ENCODE data around the gene FOXN1. TPM values are rescaled to one million over a fixed set of nuclear protein-coding genes. Genes with fewer than 3 reads are reported as not detected.
"Not testable (repeated sequence)": the region's sequence is repeated elsewhere in the genome, so short reads cannot be mapped to it uniquely, and the experiment has no call there.

Gene FOXN1
- polyA plus RNA-seq, 1 donor from 2014 or later: not detected

DNA sequence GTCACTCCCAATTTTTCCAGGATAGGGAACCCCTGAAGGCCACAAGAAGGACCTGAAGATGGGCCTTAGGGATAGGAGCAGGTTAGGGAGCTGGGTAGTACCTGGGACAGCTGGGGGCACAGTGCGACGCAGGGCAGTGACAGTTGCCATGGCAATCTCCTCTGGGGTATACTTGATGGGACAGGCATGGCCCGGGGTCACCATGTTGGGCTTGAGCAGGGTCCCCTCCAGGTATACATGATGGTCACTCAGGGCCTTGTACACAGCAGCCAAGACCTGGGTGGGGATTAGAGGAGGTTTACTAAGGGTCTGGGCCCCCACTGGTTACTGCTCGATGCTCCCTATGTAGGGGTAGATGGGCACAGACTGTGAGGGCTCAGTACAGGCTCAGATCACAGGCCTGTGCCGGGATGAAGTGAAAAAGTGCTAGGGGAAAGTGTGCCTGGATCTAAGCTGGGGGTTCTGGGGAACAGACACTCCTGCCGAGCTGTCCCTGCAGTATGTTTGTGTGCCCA is 67.9 kb downstream of the FOXN1 start:
- Mint-ChIP-seq H3K4me1 (peaks cover 24 to 38% (median 27%) of the 10 kb centered on the region in 3 donors), H3K9me3 (no peaks in the 10 kb centered on the region), H3K27me3 (no peaks in the 10 kb centered on the region), H3K27ac (no peak overlapping the region), H3K36me3 (no peaks in the 10 kb centered on the region), H3K4me3 (peak overlapping the region in 3 of 4 donors; percentile 41 to 99 (median 54))

DNA sequence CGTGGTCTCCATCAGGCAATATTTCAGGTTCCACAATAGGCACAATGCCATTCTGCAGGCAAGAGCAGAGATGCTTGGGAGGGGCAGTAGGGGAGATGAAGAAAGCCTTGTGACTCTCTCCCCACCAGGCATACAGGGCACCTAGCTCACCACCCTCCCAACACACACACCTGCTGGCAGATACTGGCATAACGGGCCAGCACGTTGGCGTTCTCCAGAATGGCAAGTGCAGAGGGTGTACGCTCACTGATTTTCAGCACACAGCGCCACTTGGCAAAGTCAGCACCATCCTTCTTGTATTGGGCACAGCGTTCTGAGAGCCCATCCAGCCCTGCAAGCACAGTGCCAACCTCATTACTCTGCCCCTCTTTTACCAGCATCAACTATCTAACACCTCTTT is 68.4 kb downstream of the FOXN1 start:
- Mint-ChIP-seq H3K4me3 (peak overlapping the region in 3 of 4 donors; percentile 41 to 99 (median 54)), H3K27me3 (no peaks in the 10 kb centered on the region), H3K9me3 (no peaks in the 10 kb centered on the region), H3K36me3 (no peaks in the 10 kb centered on the region), H3K4me1 (peaks cover 22 to 35% (median 25%) of the 10 kb centered on the region in 3 donors), H3K27ac (no peak overlapping the region)

DNA sequence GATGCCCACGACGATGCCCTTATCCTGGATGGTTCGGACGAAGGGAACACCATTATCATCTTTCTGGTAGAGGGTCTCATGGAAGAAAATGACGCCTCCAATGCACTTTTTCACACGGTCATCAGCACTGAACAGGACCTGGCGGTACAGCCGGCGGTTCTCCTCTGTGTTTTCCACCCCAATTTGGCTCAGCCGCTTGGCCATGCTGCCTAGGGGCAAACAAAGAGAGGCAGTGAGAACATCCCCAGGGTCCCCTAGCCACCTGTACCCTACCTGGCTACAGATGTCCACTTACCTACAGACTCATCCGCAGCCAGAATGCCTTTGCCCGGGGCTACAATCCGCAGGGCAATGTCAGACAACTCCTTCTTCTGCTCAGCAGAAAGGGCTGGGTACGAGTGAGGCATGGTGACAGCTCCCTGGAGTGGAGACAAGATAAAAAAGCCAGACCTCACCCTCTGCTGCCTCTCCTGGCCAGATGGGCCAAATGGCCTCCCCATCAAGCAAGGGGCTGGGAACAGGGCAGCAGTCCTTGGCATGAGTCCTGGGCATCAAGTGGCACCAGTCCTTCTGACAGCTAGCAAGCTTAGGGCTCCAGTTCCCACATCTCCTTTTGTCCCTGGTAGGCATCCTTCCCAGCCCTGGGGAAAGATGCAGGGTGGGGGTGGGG is 69.1 kb downstream of the FOXN1 start:
- no peak overlapping the region for H3K27ac Mint-ChIP-seq
- peaks cover 17 to 28% (median 20%) of the 10 kb centered on the region in 3 donors for H3K4me1 Mint-ChIP-seq
- no peaks in the 10 kb centered on the region for H3K9me3 Mint-ChIP-seq
- H3K36me3 Mint-ChIP-seq: no peaks in the 10 kb centered on the region
- no peaks in the 10 kb centered on the region for H3K27me3 Mint-ChIP-seq
- H3K4me3 Mint-ChIP-seq: peak overlapping the region in 1 of 4 donors; percentile 99

DNA sequence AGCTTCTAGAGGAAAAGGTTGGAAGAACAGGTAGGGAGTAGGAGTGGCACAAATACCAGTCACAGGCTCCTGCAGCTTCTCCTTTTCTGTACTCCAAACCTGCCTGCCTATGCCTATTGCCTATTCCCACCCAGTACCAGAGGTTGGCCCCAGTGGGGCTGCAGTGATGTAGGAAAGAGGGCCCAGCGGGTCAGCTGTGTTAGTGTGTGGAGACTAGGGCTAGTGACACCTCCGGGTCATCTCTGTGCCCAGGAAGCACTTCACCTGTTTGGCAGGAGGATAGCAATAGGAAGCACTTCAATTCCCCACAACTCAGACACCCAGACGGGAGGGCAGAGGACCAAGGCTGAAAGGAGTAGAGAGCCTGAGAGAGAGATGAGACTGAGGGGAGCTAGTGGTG is 69.9 kb downstream of the FOXN1 start:
- H3K36me3 Mint-ChIP-seq, H3K9me3 Mint-ChIP-seq, H3K27me3 Mint-ChIP-seq, H3K27ac Mint-ChIP-seq: not testable (repeated sequence)
- H3K4me3 Mint-ChIP-seq: peak overlapping the region; percentile 49 to 96 (median 85)
- peaks cover 13 to 22% (median 15%) of the 10 kb centered on the region in 3 donors for H3K4me1 Mint-ChIP-seq

DNA sequence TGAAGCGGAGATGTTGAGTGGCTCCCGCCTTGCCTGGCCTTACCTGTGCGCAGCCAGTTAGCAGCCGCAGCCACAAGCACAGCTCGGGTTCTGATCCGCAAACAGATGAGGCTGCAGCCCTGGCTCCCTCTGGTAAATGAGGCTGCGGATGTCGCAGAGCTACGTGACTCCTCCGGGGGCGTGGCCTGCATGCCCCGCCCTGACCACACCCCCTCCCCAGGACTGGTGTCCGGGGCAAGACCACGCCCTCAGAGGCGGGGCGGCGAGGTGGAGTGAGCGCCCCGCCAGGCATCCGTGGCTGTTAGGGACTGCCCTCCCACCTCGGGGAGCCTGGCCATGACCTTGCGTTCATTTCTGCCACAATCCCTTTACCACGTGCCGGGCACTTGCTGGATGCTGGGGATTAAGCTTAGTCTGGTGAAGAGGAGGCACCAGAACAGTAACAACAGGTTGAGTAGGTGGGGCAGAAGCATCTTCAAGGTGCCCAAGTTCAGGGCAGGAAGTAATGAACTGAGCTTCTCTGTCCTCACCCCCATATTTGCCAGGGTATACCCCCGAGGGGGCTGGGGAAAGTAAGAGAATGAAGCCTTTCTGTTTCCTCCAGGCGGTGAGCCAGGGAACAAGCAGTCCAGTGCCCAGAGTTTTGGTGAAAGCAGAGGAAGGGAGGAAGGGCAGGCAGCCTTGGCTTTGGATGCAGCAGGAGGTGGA is 70.8 kb downstream of the FOXN1 start, which contains the start of gene ALDOC:
TSS of gene ALDOC (minus strand) at position 138 of the 708 bp plus-strand sequence. CDS start 1,363 bp downstream, outside the sequence.
- Mint-ChIP-seq H3K27me3 (no peaks in the 10 kb centered on the region), H3K4me1 (peaks cover 11 to 17% (median 13%) of the 10 kb centered on the region in 3 donors), H3K36me3 (no peaks in the 10 kb centered on the region), H3K27ac (peak within 1 kb of the TSS in 1 of 3 donors; percentile 89), H3K4me3 (peak within 1 kb of the TSS; percentile 49 to 96 (median 85)), H3K9me3 (no peaks in the 10 kb centered on the region)

DNA sequence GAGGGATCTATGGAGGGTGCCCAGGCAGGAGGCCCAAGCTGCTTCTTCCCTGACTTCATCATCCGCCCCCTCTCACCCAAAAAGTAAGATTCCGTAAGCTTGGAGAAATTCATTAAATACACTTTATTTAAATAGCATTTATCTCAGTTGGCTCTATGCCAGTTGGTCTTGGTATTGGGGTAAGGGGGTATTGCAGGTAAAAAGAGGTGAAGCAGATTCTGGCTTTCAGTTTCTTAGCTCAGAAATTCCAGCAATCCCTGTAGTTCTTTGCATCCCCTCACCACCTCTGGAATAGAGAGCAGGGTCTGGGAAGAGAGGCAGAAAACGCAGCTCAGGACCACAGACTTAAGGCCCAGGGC is 71.3 kb downstream of the FOXN1 start:
- no peaks in the 10 kb centered on the region for H3K27me3 Mint-ChIP-seq
- peaks cover 9 to 12% (median 10%) of the 10 kb centered on the region in 3 donors for H3K4me1 Mint-ChIP-seq
- no peaks in the 10 kb centered on the region for H3K9me3 Mint-ChIP-seq
- no peaks in the 10 kb centered on the region for H3K36me3 Mint-ChIP-seq
- H3K4me3 Mint-ChIP-seq: peak overlapping the region in 1 of 4 donors; percentile 96
- H3K27ac Mint-ChIP-seq: no peak overlapping the region

DNA sequence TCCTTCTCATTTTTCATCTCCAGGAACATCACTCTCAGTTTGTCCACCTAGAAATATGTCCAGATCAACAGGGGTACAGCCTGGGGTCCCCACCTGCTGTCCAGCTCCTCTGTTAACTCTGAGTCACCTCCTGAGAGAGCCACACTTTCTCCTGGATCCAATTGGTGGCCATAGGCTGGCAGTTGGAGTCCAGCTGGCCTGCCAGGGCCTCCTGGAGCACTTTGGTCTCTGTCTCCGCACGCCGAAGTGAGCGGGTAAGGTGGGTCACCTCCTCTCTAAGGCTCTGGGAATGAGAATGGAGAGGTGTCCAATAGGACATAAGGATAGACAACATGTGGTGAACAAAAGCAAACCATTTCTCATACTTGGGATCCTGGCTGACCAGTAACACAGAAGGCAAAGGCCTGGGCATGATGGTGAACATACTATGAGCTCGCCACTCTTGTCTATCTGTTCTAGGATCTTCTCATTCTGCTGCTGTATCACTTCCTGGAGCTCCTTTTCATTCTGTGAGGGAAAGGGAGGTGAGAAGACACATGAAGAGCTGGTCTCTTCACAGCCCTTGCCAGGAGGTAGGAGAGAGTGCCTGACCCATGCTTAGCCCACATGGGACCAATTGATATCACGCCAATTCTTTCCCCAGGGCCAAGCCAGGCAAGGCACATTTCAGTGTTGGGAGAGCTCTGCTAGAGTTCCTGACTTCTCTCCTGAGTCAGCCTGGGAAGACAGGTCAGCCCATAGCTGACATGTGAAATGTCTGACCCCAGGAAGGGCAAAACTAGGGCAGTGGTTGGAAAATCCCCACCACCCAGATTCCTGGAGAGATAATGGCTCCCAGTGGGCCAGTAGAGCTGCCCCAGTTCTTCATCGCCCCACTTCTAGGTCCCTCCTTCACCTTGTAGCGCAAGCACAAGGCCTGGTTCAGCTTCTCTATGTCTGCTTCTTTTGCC is 72.4 kb downstream of the FOXN1 start:
- no peaks in the 10 kb centered on the region for H3K27me3 Mint-ChIP-seq
- H3K4me1 Mint-ChIP-seq: peaks cover 6 to 10% (median 9%) of the 10 kb centered on the region in 3 donors
- H3K4me3 Mint-ChIP-seq: peak overlapping the region in 1 of 4 donors; percentile 54
- H3K9me3 Mint-ChIP-seq: no peaks in the 10 kb centered on the region
- H3K36me3 Mint-ChIP-seq: no peaks in the 10 kb centered on the region
- H3K27ac Mint-ChIP-seq: no peak overlapping the region

DNA sequence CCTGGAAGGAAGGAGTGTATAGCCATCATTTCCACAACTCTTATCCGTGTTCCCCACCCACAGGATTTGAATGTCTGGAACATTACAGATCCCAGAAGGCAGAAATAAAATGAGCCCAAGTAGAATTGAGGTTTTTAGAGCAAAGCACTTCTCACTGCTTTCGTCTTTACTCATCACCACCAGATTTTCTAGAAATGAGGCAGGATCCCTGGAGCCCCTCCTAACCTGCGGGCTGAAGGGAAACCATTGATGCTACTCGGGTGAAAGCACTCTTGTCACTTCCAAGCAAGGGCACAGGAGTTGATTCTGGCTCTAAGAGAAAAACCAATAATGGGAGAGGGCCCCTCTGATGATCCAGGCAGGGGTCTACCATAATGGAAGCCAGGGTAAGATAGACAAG is 73.4 kb downstream of the FOXN1 start:
- Mint-ChIP-seq H3K36me3 (no peaks in the 10 kb centered on the region), H3K27ac (no peak overlapping the region), H3K4me1 (peaks cover 6 to 10% (median 9%) of the 10 kb centered on the region in 3 donors), H3K27me3 (no peaks in the 10 kb centered on the region), H3K9me3 (no peaks in the 10 kb centered on the region), H3K4me3 (no peak overlapping the region)

DNA sequence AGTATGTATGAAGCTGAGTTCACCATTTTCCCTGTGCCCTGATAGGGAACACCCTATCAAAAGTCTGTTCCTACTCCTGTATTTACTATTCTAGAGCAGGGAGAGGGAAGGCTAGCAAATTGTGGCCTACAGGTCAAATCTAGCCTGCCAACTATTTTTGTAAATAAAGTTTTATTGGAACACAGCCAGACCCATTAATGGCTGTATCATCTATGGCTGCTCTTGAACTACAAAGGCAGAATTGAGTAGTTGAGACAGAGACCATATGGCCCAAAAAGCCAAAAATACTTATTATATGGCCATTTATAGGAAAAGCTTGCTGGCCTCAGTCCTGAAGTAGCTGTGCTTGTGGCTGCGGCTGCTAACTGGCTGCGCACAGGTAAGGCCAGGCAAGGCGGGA is 74.8 kb downstream of the FOXN1 start:
- peak overlapping the region in 1 of 3 donors; percentile 48 for H3K27ac Mint-ChIP-seq
- peaks cover 6 to 9% (median 7%) of the 10 kb centered on the region in 3 donors for H3K4me1 Mint-ChIP-seq
- no peaks in the 10 kb centered on the region for H3K9me3 Mint-ChIP-seq
- H3K4me3 Mint-ChIP-seq: peak overlapping the region in 1 of 4 donors; percentile 2
- H3K36me3 Mint-ChIP-seq: no peaks in the 10 kb centered on the region
- H3K27me3 Mint-ChIP-seq: no peaks in the 10 kb centered on the region

DNA sequence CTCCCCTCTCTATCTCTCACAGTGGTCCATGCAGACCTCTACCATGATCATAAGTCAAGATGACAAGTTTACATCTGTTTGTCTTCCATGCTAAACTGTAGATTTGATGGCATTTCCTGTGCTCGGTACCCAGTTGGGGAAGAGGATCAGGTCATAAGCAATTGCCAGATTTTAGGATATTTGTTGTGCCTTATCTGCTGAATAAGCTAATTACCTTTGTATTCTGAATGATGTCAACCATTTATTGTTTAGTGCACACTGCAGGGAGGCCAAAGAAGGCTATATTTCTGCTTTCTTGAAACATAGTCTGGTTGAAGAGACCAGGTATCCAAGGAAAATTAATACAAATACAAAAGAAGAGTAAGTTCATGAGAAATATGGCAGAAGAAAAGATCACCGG is 76.4 kb downstream of the FOXN1 start:
- no peaks in the 10 kb centered on the region for H3K4me1 Mint-ChIP-seq
- no peak overlapping the region for H3K4me3 Mint-ChIP-seq
- H3K36me3 Mint-ChIP-seq: peaks cover 1% of the 10 kb centered on the region
- no peaks in the 10 kb centered on the region for H3K27me3 Mint-ChIP-seq
- no peaks in the 10 kb centered on the region for H3K9me3 Mint-ChIP-seq
- no peak overlapping the region for H3K27ac Mint-ChIP-seq

DNA sequence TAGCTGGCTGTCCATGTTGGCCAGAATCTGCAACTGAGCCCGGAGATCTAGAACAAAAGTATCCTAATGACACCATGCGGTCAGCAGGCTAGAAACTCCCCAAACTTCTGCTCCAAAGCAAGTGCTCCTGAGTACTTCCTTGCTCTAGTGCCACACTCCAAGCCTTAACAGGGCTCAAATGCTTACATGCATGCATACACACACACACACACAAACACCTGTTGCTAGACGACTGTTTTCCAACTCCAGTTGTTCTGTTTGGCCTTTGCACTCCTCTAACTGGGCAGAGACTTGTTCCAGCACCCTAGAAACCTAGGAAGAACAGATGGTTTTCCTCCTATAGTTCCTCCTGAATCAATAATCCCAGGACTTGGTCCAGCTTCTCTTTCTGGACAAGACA is 78.3 kb downstream of the FOXN1 start:
- Mint-ChIP-seq H3K9me3 (no peaks in the 10 kb centered on the region), H3K36me3 (peaks cover 5% of the 10 kb centered on the region), H3K27ac (no peak overlapping the region)

DNA sequence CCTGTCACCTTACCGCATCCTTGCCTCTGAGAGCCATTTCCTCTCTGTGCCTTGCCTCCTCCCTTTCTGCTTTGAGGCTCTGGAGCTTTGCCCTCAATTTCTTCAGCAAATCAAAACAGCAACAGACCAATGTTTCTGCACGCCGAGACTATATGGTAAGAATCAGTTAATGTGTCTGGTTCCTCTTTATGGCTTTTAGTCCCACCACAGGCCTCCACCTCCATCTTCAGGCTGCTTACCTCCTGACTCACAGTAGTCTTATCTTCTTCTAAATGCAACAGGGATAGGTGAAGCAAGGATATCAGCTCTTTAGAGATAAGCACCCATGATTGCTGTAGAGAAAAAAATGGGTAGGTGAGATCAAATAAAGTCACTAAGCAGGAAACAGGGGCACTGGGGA is 79.7 kb downstream of the FOXN1 start:
- H3K4me1 Mint-ChIP-seq: no peaks in the 10 kb centered on the region
- no peak overlapping the region for H3K4me3 Mint-ChIP-seq
- no peaks in the 10 kb centered on the region for H3K27me3 Mint-ChIP-seq
- no peak overlapping the region for H3K27ac Mint-ChIP-seq
- H3K9me3 Mint-ChIP-seq: no peaks in the 10 kb centered on the region
- peaks cover 5% of the 10 kb centered on the region for H3K36me3 Mint-ChIP-seq

More for the DNA sequence above, 78.3 kb downstream of the FOXN1 start:
- Mint-ChIP-seq H3K4me1 (no peaks in the 10 kb centered on the region), H3K27me3 (no peaks in the 10 kb centered on the region), H3K4me3 (no peak overlapping the region)

Data from IgD-negative memory B cell (primary cell).